GM18858 (cell line): ENCODE measurements around the gene INAFM1.

Experiments
- ATAC-seq: cut with Tn5 transposase; IDR thresholded peaks from one replicate; pipeline ENCODE4 v1.9.1; 2021; ENCODE audit not compliant: unreplicated experiment

Gene INAFM1

DNA sequence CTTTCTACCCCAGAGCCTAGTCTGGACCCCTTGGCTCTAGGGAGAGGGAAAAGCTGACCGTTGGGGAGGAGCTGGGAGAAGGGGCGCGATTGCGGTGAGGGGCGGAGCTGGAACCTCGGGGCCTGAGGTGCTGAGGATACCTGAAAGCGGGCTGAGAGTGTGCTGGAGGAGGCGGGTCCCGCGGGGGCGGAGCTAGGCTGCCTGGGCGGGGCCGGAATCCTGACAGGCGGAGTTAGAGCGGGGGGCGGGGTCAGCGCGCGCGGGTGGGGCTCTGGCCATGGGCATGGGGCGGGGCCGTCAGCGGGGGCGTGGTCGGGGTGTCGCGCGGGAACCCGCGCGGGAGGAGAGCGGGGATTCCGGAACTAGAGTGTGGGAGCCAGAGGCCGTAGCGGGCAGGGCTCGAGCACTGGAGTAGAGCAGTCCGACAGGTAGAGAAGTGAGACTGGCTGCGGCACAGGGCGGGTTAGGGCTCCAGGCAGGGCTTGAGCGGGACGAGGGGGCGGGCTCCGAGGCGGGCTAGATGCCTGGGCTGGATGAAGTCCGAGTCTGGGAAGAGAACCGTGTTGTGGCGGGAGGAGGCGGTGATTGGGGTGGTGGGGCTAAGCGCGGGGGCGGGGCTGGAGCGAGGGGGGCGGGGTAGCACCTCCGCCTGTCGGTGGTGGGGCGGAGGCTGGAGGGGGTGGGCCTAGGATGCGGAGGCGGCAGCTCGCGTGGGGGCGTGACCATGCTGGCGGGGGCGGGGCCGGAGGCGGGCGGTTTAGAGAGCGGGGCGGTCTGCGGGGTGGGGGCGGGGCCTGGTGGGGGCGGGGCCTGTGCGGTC is at the start of gene INAFM1:
INAFM1 (plus strand) TSS at position 815 of the 820 bp plus-strand sequence. CDS start 35 bp downstream, outside the sequence.
- ATAC-seq = no peak

DNA sequence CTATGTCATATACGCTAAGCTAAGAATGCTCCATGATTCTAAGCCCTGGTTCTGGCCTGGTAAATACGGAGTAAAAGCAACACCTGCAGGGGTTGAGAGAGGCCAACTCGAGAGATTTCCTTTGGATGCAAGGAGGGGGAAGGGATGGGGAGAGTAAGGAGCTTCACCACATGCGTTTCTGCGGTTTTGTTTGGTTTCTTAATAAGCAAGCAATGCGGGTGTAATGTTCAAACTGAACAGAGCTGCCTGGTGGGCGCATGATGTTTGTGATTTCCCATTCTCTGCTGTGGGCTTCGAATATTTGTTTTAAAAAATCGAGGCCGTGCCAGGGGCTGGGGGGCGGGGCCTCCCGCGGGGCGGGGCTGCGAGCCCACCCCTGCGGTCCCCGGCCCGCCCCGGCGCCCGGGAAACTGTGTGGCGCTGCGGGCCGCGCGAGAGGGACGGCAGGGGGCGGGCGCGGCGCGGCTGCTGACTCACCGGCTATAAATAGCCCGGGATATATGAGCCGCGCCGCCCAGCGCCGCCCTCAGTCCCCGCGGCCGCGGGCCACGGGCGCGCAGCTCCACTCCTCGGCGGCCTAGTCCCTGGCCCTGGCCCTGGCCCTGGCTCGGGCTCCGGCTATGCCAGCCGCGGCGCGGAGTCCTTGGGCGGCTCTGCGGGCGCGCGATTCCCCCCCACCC is 48.8 kb upstream of the INAFM1 start:
- peak; percentile 30 for ATAC-seq

DNA sequence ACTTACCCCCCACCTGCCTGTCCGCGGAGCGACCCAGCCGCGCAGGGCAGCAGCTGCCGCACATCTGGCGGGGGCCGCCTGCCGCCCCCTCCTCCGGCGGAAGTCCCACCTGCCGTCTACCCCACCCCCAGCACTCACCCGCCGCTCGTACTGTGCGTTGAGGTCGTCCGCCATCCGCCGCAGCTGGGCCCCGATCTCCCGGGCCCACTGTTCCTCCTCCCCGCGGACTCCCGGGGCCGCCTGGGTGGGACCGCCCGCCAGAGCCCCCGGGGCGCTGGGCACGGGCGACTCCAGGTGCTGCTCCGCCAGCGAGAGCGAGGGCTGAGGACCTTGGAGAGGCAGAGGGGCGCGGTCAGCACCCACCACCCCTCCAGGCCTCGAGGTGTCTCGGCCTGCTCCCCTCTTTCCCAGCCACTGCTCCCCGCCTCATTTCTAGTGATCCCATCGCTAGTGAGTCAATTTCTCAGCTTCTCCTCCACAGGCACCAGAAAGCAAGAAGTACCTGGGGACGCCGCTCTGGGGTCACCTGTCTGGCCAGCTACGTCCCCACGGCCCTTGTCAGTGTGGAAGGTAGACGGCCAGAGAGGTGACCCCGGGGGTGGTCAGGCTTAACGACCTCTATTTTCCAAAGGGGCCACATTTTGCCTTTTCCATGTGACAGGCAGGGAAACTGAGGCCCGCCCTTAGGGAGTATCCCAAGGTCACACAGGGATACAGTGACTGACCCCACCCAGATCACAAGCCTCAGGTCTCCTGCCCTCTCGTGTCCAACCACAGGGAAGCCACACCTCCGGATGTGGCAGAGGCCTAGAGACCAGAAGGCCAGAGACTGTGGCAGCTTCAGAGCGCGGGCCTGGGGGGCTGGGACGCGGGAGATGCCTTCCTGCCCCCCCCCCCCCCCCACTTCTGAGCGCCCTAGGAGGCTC is 48.0 kb upstream of the INAFM1 start:
- ATAC-seq = peak; percentile 3

DNA sequence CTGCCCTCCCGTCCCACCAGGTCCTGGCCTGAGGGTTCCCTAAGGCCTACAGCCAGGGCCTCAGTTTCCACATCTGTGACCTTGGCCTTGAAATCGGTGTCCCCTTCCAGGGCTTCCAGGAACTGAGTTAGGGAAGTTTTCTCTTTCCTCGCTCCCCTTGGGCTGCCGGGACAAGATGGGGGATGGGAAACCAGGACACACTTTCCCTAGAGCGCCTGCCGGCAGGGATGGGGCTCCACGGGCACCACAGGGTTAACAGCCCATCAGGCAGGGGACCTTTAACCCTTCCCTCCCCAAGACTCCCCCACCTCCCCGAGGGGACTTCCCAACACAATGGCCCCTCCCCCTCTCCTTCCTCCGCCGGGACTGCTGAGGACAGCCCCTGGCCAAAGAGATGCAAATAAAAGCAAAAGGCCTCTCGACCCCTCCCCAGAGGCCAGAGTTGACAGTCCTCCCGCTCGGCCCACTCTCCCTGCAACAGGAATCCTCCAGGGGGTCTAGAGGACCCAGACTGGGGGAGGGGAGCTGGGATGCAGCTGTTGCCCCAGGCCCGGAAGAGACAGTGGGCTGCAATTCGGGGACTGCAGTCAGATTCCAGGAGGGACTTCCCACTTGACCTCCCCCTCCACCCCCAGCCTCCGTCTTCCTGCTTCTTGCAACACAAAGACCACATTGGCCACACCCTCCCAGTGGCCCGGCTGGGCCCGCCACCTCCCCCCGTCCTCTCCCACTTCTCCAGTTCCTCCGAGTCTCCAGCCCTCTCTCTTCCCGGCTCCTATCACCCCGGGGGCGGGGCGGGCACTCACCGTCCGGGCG is 47.1 kb upstream of the INAFM1 start:
- no peak for ATAC-seq

DNA sequence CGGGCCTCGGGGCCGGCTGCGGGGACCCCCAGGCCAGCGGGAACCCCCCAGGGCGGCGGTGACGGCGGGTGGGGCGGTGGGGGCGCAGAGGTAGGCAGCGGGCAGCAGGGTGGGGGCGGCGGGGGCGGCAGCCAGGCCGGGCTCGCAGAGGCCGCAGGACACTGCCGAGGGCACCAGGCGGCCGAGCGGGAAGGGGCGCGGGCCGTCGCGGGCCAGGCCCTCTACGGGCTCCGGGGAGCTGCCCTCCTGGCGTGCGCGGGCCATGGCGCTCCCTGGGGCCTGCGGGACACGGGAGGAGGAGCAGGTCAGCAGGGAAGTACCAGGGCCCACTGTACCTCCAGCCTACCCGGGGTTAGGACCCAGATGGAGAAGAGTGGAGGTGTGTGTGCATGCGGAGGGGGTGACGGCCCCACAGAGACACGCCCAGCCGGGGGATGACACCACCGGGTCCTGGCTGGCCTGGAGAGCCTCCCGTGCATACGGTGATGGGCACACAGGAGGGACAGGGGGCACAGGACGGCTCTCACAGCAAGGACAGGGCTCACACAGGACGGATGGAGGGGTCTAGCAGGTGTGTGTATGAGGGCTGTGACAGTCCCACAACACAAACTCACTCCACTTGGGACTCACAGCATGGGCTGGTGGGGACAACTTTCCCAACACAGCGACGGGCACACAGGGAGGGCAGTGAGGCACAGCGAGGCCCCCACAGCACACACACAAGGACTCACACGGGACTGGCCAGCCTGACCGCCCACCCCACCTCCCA is 46.3 kb upstream of the INAFM1 start:
- no peak for ATAC-seq

DNA sequence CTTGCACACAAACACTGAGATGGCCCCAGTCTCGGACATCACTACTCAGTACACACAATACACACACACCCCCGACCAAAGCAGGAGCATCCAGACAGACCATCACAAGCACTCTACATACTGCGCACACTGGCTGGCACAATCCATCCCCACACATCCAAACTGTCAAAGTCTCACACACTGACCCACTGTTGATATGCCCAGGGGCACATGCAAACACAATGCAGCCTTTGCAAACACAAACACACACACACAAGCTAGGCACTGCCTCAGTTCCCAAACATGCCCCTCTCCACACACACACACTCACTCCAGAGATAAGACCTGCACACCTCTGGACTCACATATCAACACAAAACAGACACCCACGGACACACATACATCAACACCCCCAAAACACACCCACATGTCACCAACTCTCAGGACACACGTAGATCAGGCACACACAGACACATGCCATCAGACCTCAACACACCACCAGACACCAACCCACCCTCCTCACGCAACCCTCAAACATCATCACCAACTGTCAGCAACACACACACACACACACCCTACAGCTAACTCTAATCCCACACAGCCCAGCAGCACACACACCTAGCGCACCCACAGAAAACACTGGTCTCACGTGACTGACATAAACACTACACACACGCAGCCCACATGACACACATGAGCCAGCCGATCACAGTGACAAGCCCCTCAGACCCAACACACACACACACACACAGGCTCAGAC is 45.6 kb upstream of the INAFM1 start:
- no peak for ATAC-seq

DNA sequence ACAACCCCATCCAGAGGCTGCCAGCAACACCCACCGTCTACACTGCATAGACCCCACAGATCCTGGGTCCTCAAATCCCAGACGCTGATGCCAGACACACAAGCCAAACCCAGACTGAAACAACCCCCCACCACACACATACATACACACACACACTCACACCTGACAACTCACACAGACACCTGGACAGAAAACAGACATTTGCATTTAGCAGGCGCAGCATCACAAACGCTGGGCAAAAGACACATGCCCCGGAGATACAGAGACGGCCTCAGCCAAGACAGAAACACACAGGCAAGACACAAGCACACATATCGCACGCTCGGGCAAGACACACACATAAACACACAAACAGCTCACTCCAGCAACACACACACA is 45.0 kb upstream of the INAFM1 start:
- ATAC-seq = no peak

DNA sequence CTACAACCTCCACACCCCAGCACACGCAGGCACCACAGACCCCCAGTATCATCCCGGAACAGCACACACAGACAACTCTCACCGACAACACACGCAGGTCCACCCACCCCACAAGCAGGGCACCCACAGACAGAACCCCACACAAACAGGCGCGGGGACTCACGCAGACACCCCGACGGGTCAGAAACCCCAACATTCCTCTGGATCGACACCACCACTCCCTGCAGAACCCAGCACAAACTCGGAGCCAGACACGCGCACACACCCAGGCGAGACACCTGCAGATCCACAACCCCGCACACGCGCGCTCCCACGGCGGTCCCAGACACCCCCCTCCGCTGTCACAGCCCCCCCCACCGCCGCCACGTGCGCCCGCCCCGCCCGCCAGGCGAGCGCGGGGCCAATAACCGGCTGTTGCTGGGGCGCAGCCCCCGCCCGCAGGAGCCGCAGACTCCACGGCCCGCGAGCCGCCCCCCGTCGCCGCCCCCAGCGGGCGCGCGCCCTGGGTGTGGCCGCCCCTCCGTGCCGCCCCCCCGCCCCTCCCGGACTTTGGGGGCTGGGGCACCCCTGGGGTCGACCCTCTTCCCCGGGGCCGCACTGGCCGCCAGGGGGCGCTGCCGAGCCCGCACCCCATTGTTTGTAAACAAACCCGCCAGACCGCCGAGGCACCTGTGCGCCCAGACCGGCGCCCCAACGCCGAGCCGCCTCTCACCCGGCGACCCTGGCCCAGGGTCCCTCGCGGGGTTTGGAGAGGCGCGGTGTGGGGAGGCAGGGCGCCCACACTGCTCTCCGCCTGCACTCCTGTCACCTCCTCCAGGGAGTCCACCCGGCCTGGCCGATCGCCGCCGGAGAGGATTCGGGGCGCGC is 44.4 kb upstream of the INAFM1 start:
- no peak for ATAC-seq

DNA sequence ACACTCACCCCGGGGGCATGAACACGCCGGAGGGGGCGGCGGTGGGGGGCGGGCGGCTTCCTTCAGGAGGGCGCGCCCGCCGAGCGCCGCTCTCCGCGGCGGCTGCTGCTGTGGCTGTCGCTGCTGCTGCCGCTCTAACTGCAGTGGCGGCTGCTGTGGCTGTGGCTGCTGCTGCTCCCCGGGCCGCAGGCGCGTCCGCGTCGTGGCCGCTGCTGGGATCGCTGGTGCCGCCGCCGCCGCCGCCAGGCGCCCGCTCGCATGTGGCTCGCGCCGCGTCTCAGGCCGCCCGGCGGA is 43.8 kb upstream of the INAFM1 start, which contains the start of gene BBC3:
BBC3 (minus strand) TSS at position 279 of the 294 bp plus-strand sequence. CDS start 2,768 bp downstream, outside the sequence.
- no peak for ATAC-seq

DNA sequence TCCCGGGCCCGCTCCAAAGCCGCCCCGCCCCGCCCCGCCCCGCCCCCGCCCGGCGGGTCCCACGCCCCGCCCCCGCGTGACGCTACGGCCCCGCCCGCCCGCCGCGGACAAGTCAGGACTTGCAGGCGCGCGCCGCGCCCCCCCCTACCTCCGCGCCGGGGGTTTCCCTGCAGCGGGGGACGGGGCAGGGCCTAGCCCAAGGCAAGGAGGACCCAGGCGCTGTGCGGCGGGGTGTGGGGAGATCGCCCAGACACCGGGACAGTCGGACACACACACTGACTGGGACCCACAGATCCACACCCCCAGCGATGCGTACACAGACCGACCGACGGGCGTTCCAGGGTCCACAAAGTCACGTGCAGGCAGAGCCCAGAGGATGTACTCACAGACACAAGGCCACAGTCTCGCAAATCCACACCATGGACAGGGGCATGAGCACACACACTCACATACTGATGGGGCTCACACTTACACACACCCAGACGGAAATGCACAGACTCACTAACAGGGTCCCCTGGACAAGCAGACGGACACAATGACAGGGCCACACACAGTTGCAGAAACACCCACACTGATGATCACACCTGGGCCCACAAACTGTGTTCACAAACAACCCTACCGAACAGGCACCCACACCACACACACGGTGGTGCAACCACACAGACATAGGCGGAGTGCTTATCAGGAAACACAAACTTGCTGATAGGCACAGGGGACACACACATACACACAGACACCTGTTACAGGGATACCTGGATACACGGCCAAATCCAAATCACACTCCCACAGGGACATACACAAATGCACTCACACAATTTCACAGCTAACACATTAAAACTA is 43.2 kb upstream of the INAFM1 start:
- ATAC-seq = no peak

DNA sequence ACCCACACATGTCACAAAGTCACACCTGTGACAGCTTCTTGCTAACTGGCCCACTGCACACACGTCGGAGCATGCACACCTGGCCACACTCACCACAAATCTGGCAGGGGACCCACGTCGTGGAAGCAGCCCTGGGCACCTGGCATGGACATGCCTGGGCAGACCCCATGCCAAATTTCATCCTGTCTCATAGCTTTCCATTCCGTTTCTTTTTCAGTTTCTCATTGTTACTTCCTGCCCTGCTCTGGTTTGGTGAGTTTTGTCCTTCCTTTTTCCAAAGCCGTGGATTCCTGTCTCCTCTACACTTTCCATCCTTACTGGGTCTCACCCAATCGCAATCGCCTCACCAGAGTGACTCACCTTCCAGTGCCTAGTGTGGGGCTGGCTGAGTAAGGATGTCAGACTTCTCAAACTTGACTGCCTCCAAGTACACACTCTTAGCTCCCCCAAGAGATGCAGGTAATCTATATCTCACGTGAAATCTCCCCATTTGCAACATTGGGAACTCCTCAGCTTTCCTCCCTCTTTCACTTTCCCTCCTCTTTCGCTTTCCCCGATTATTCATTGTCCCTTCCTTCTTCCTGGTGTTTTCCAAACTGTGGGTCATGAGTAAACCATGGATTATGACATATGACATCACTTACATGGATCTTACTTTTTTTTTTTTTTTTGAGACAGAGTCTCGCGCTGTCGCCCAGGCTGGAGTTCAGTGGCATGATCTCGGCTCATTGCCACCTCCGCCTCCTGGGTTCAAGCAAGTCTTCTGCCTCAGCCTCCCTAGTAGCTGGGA is 42.1 kb upstream of the INAFM1 start:
- no peak for ATAC-seq

DNA sequence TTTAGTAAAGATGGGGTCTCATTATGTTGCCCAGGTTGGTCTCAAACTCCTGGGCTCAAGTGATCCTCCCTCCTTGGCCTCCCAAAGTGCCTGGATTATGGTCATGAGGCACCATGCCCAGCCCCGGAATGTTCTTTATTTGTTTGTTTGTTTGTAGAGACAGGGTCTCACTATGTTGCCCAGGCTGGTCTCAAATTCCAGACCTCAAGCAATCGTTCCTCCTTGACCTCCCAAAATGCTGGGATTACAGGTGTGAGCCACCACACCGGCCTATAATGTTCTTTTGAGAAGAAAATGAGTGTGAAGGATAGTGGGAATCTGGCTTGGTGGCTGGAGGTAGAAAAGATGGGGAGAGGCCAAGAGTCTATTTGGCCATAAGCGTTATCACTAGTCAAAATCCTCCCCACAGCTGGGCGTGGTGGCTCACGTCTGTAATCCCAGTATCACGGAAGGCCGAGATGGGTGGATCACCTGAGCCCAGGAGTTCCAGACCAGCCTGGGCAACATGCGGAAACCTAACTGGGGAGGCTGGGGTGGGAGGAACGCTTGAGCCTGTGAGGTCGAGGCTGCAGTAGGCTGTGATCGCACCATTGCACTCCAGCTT is 38.5 kb upstream of the INAFM1 start:
- no peak for ATAC-seq

DNA sequence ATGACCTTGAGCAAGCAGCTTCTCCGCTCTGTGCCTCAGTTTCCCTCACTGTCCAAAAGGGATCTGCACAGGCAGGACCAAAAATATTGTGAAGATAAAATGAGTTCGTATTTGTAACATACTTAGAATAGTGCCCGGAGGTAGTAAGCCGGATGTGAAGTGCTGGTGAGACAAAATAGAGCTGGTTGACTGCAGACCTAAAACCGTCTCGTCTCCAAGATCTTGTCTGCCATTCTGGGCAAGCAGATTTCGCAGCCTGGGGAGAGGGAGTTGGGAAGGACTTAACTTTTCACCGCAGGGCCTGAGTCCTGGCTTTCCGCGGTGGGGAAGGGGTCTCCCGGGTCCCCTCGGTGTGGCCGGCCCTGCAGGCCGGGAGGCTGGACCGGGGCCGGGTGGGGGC is 35.5 kb upstream of the INAFM1 start:
- ATAC-seq = no peak

DNA sequence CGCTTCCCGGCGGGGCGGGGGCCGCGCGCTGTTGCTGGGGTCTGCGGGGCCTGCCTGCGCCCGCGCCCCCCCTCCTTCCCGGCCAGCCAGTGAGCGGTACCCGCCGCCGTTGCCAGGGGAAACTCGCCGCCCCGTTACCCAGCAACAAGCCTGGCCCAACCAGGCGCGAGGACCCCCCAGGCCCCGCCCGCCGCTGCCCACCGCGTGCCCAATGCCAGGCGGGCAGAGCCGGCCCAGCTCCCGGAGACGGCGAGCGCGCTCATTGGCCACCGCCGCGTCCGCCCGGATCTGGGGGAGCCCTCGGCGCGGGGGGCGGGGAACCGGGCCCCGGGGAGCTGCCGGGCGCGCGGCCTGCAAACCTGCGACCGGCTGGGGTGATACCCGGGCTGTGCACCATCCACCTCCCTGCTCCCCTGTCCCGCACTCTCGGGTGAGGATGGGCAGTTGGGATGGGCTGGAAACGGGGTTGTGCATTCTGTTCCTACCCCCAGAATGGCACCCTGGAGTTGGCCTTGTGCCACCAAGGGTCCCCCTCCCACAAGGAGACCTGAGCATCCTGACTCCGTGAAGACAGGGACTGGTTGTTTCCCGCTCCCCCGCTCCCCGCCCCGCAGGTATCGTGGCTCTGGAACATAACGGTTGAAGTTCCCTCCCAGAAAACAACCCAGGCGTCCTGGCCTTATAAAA is 34.9 kb upstream of the INAFM1 start:
- no peak for ATAC-seq

DNA sequence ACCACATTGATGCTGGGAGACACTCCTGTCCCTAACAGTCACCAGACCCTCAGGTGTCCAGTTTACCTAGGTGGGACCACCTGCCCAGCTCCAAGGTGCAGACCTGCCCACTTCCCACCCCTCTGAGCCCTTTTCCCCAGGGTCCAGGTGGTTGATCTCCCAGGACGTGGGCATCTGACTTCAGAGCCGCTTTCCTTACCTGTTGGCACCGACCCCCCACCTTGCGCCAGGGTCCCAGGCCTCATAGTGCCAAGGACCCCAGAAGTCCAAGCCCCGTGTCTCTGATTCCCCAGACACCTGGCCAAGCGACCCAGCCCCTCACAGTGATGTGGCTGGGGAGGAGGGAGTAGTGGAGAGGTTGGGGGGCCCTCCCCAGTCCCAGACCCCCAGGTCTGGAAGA is 34.1 kb upstream of the INAFM1 start:
- ATAC-seq = no peak
